GM13976 (cell line): ENCODE data around the gene KISS1R.

Experiments
- DNase-seq: peaks from one replicate; pipeline ENCODE4 v3.0.0; 2012; ENCODE audit warnings: low spot score
- CTCF ChIP-seq: IDR thresholded peaks from 2 replicates; pipeline ENCODE4 v1.5.1; 2012; ENCODE audit warnings: borderline replicate concordance, mild to moderate bottlenecking; ENCODE audit not compliant: insufficient read depth; ENCODE audit errors: extremely low read depth, missing control alignments, control extremely low read depth
- in situ Hi-C: fragments of 300-500 bp; cut with MboI; formaldehyde crosslinking; loops from one replicate; pipeline ENCODE4 v1.12.0; 2022; ENCODE audit warnings: low sequenced_read_pairs, mixed read lengths, inconsistent platforms; ENCODE audit not compliant: unreplicated experiment

Gene KISS1R

GRCh38 chr19:928471-929202 lies 11.5 kb downstream of the KISS1R start:
- in situ Hi-C loops = no loop called here
- no peak for TF ChIP-seq CTCF
- DNase-seq = no peak

- no peak for TF ChIP-seq CTCF
- in situ Hi-C loops = no loop called here
- no peak for DNase-seq
Measured at GRCh38 chr19:929203-929890, 12.2 kb downstream of the KISS1R start.

GRCh38 chr19:929891-930258 lies 12.7 kb downstream of the KISS1R start:
- TF ChIP-seq CTCF = no peak
- DNase-seq = no peak
- in situ Hi-C loops = no loop called here

- TF ChIP-seq CTCF = no peak
- DNase-seq = no peak
- in situ Hi-C loops = no loop called here
Measured at GRCh38 chr19:931860-932647, 14.9 kb downstream of the KISS1R start.

- in situ Hi-C loops = no loop called here
- peak; percentile 74 for DNase-seq
- TF ChIP-seq CTCF = no peak
Measured at GRCh38 chr19:932648-933552, 15.8 kb downstream of the KISS1R start.

- no peak for DNase-seq
- in situ Hi-C loops = no loop called here
Measured at GRCh38 chr19:933553-933882, 16.4 kb downstream of the KISS1R start.

More at GRCh38 chr19:933553-933882, 16.4 kb downstream of the KISS1R start:
- TF ChIP-seq CTCF = no peak
